Measurements from ENCODE around the gene TMEM97.
A peak's percentile ranks its signal among the peaks of the same experiment; 100 is the strongest.
"Not testable (repeated sequence)": the region's sequence is repeated elsewhere in the genome, so short reads cannot be mapped to it uniquely, and the experiment has no call there.

The TMEM97 gene

GRCh38 chr17:28318759-28319597, at the start of gene TMEM97:
TMEM97 (plus strand) TSS chr17:28319200; CDS start chr17:28319240, 40 bp downstream.
- Histone ChIP-seq H3K4me3 (peak within 1 kb of the TSS; percentile 51 to 72 (median 64)), H3K27ac (peak within 1 kb of the TSS in 18 of 21 experiments; percentile 5 to 80 (median 58))

- H3K27ac ChIP-seq: no peak overlapping the region
- no peak overlapping the region for H3K4me3 ChIP-seq
Measured at GRCh38 chr17:28270055-28270454, 48.9 kb upstream of the TMEM97 start.

GRCh38 chr17:28270926-28271325, 48.1 kb upstream of the TMEM97 start:
- no peak overlapping the region for H3K4me3 ChIP-seq
- no peak overlapping the region for H3K27ac ChIP-seq

GRCh38 chr17:28271431-28271830, 47.6 kb upstream of the TMEM97 start:
- no peak overlapping the region for H3K4me3 ChIP-seq
- no peak overlapping the region for H3K27ac ChIP-seq

- H3K27ac ChIP-seq: no peak overlapping the region
- H3K4me3 ChIP-seq: no peak overlapping the region
Measured at GRCh38 chr17:28272166-28272565, 46.8 kb upstream of the TMEM97 start.

GRCh38 chr17:28273341-28273740, 45.7 kb upstream of the TMEM97 start:
- not testable (repeated sequence) for H3K27ac ChIP-seq

GRCh38 chr17:28274591-28275265, 44.3 kb upstream of the TMEM97 start:
- Histone ChIP-seq H3K4me3 (no peak overlapping the region), H3K27ac (no peak overlapping the region)

More at GRCh38 chr17:28273341-28273740, 45.7 kb upstream of the TMEM97 start:
- H3K4me3 ChIP-seq: not testable (repeated sequence)

- H3K4me3 ChIP-seq: no peak overlapping the region
- H3K27ac ChIP-seq: no peak overlapping the region
Measured at GRCh38 chr17:28276011-28276410, 43.0 kb upstream of the TMEM97 start.

GRCh38 chr17:28279411-28279810, 39.6 kb upstream of the TMEM97 start:
- no peak overlapping the region for H3K4me3 ChIP-seq
- no peak overlapping the region for H3K27ac ChIP-seq

GRCh38 chr17:28280826-28281225, 38.2 kb upstream of the TMEM97 start:
- H3K27ac ChIP-seq: no peak overlapping the region
- no peak overlapping the region for H3K4me3 ChIP-seq

- no peak overlapping the region for H3K4me3 ChIP-seq
- peak overlapping the region in 2 of 21 experiments; percentile 21 to 54 for H3K27ac ChIP-seq
Measured at GRCh38 chr17:28282596-28282995, 36.4 kb upstream of the TMEM97 start.

- no peak overlapping the region for H3K27ac ChIP-seq
- H3K4me3 ChIP-seq: no peak overlapping the region
Measured at GRCh38 chr17:28285965-28286364, 33.0 kb upstream of the TMEM97 start.

- H3K27ac ChIP-seq: no peak overlapping the region
- H3K4me3 ChIP-seq: no peak overlapping the region
Measured at GRCh38 chr17:28290703-28291102, 28.3 kb upstream of the TMEM97 start.

GRCh38 chr17:28291780-28292330, 27.1 kb upstream of the TMEM97 start:
- Histone ChIP-seq H3K27ac (no peak overlapping the region), H3K4me3 (no peak overlapping the region)

- not testable (repeated sequence) for H3K4me3 ChIP-seq
Measured at GRCh38 chr17:28292878-28293277, 26.1 kb upstream of the TMEM97 start.

GRCh38 chr17:28293994-28294393, 25.0 kb upstream of the TMEM97 start:
- no peak overlapping the region for H3K4me3 ChIP-seq
- H3K27ac ChIP-seq: no peak overlapping the region

More at GRCh38 chr17:28292878-28293277, 26.1 kb upstream of the TMEM97 start:
- H3K27ac ChIP-seq: not testable (repeated sequence)

- Histone ChIP-seq H3K27ac (no peak overlapping the region), H3K4me3 (no peak overlapping the region)
Measured at GRCh38 chr17:28295677-28296578, 23.1 kb upstream of the TMEM97 start.

GRCh38 chr17:28298449-28298848, 20.6 kb upstream of the TMEM97 start:
- no peak overlapping the region for H3K27ac ChIP-seq

GRCh38 chr17:28306954-28307401, 12.0 kb upstream of the TMEM97 start:
- Histone ChIP-seq H3K27ac (no peak overlapping the region), H3K4me3 (no peak overlapping the region)

More at GRCh38 chr17:28298449-28298848, 20.6 kb upstream of the TMEM97 start:
- H3K4me3 ChIP-seq: no peak overlapping the region

GRCh38 chr17:28313841-28314240, 5.2 kb upstream of the TMEM97 start:
- Histone ChIP-seq H3K27ac (no peak overlapping the region), H3K4me3 (no peak overlapping the region)
